GM19452 (cell line): ENCODE results near the gene AGFG1.

Experiments
- ATAC-seq: cut with Tn5 transposase; IDR thresholded peaks from one replicate; pipeline ENCODE4 v1.9.1; 2021; ENCODE audit not compliant: unreplicated experiment

AGFG1 gene

DNA sequence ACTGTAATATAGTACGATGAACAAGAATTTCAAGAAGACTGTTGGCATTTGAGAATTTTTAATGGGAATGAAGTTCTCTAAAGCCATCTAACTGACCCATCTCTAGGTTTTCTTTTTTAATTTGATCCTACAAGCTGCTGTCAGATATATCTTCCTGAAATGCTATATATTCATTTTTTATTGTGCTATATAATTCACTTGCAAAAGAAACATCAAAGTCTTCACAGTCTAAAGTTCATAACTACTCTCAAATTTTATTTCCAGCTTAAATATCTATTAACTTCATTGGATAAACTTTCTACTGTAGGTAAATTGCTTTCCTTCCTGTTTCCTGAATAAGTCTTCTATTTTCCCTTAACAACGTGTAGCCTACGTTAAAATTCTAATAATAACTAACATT is 130.4 kb downstream of the AGFG1 start:
- ATAC-seq, result no peak

DNA sequence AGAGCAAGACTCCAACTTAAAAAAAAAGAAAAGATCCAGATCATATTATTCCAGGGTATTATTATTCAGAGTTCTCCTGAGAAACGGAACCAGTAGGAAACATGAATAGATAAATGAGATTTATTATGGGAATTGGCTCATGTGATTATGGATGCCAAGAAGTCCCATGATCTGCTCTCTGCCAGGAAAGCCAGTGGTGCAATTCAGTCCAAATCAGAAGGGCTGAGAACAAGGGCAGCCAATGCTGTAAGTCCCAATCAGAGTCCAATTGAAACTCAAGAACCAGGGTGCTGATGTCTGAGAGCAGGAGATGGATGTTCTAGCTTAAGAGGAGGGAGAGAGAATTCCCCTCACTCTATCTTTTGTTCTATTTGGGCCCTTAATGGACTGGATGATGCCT is 134.5 kb downstream of the AGFG1 start:
- no peak for ATAC-seq

DNA sequence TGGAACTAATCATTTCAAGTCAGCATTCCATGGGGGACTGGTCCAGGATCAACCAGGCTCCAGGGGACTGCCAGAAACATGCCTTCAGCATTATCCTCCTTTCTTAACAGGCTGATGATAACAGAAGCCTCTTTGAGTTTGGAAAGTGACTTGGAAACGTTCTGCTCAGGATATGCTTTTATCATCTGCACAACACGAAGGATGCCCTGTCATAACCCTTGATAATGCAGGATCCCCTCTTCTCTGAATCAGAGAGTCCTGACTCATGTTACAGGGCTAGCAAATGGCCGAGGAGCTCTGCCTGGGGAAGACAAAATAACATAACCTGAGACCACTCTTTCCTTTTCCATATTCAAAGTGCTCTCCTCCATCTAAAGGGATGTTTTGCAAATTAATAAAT is 136.0 kb downstream of the AGFG1 start:
- ATAC-seq, result no peak

DNA sequence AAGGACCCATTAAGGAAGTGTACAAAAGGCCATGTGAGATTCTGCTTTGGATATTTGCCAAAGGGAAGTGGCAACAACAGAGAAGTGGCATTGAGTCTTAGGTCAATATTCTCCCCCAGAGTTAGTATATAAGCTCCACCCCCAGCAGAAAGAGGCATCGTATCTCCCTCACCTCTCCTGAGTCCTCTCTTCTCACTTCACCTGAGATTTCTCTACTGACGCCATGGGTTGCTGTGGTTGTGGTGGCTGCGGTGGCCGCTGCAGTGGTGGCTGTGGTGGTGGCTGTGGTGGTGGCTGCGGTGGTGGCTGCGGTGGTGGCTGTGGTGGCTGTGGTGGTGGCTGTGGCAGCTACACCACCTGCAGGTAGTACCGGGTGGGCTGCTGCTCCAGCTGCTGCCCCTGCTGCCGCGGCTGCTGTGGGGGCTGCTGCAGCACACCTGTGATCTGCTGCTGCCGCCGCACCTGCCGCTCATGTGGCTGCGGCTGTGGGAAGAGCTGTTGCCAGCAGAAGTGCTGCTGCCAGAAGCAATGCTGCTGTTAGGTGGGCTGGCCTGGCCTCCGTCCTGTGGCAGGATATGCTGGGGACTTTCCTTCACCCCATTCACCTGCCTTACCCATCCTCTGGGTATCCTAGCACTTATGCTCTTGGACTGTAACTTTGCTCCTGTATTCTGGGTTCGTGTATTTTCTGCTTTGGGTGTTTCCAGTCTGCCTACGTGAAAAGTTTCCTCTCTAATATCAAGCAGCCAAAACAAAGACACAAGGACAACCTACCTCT is 136.8 kb downstream of the AGFG1 start:
- peak; percentile 62 for ATAC-seq

DNA sequence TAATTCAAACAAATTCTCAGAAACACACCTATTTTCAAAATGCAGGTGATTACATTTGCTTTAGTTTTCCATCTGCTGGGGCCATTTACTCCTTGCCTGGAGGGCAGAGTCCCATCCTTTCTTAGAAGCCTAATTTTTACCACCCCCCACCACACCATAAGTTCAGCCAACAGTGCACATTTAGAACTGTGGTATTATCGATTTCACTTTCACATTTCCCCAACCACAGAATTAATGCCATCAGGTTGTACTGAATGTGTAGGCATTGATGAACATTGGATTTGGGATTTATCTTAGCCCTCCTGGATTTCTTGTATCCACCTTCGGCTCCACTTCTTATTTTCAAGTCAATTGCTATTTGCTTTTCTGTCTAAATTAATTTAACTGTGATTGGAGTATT is 138.2 kb downstream of the AGFG1 start:
- no peak for ATAC-seq
